PC-9 (cell line): Measurements from ENCODE around the gene RASIP1.

ENCODE experiments used
- EZH2 ChIP-seq: fragments of 200-600 bp; sonication (generic); IDR thresholded peaks from 2 replicates; pipeline ENCODE4 v1.8.0; 2017; ENCODE audit warnings: antibody characterized with exemption, low read depth
- TF ChIP-seq, protein P1 (sequence below): fragments of 200-600 bp; sonication (generic); conservative IDR thresholded peaks from 2 replicates; pipeline ENCODE4 v1.6.1; 2017; ENCODE audit warnings: mixed run types, antibody characterized with exemption, mild to moderate bottlenecking, moderate library complexity

- TF ChIP-seq EZH2 = no peak
- TF ChIP-seq, protein P1, sequence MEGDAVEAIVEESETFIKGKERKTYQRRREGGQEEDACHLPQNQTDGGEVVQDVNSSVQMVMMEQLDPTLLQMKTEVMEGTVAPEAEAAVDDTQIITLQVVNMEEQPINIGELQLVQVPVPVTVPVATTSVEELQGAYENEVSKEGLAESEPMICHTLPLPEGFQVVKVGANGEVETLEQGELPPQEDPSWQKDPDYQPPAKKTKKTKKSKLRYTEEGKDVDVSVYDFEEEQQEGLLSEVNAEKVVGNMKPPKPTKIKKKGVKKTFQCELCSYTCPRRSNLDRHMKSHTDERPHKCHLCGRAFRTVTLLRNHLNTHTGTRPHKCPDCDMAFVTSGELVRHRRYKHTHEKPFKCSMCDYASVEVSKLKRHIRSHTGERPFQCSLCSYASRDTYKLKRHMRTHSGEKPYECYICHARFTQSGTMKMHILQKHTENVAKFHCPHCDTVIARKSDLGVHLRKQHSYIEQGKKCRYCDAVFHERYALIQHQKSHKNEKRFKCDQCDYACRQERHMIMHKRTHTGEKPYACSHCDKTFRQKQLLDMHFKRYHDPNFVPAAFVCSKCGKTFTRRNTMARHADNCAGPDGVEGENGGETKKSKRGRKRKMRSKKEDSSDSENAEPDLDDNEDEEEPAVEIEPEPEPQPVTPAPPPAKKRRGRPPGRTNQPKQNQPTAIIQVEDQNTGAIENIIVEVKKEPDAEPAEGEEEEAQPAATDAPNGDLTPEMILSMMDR = no peak
These were observed 24.7 kb downstream of the RASIP1 start for GRCh38 chr19:48715681-48716171.
